ENCODE data around the gene SLC15A1. TPM values are rescaled to one million over a fixed set of nuclear protein-coding genes. Genes with fewer than 3 reads are reported as not detected.
A peak's percentile ranks its signal among the peaks of the same experiment; 100 is the strongest.

The SLC15A1 gene
- total RNA-seq, 2 experiments from 2014 or later = not detected

GRCh38 chr13:98773921-98774320 is 21.4 kb upstream of the SLC15A1 start:
- Histone ChIP-seq H3K9me2 (ENCODE audit: insufficient read depth, low read length) (no peaks in the 10 kb centered on the region), H3K4me1 (ENCODE audit: insufficient read depth, low read length, poor library complexity, severe bottlenecking) (no peaks in the 10 kb centered on the region), H2AFZ (ENCODE audit: low read length) (no peak overlapping the region), H3K4me2 (ENCODE audit: low read length) (no peak overlapping the region), H4K20me1 (ENCODE audit: insufficient read depth, low read length) (no peaks in the 10 kb centered on the region), H3K4me3 (ENCODE audit: low read depth, low read length, poor library complexity, severe bottlenecking) (no peak overlapping the region), H3K9me3 (ENCODE audit: low read length) (no peaks in the 10 kb centered on the region), H3K79me2 (ENCODE audit: insufficient read depth, low read depth, low read length) (no peaks in the 10 kb centered on the region), H3K27ac (ENCODE audit: low read depth, low read length, poor library complexity, severe bottlenecking) (no peak overlapping the region), H3K36me3 (ENCODE audit: insufficient read depth, low read length) (no peaks in the 10 kb centered on the region)
- intact Hi-C loops (cut with micrococcal nuclease; ENCODE audit: unreplicated experiment) = no loop called here
- TF ChIP-seq, protein P1, sequence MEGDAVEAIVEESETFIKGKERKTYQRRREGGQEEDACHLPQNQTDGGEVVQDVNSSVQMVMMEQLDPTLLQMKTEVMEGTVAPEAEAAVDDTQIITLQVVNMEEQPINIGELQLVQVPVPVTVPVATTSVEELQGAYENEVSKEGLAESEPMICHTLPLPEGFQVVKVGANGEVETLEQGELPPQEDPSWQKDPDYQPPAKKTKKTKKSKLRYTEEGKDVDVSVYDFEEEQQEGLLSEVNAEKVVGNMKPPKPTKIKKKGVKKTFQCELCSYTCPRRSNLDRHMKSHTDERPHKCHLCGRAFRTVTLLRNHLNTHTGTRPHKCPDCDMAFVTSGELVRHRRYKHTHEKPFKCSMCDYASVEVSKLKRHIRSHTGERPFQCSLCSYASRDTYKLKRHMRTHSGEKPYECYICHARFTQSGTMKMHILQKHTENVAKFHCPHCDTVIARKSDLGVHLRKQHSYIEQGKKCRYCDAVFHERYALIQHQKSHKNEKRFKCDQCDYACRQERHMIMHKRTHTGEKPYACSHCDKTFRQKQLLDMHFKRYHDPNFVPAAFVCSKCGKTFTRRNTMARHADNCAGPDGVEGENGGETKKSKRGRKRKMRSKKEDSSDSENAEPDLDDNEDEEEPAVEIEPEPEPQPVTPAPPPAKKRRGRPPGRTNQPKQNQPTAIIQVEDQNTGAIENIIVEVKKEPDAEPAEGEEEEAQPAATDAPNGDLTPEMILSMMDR (conservative IDR thresholded peaks at IDR 0.05; ENCODE audit: low read length) = no peak
- TF ChIP-seq EZH2phosphoT487 (IDR thresholded peaks at IDR 0.05; ENCODE audit: borderline replicate concordance, low read depth, low read length) = no peak
- ChIA-PET POLR2A (no interaction called here), CTCF (ENCODE audit: unreplicated experiment) (no interaction called here)
- no TSS peak for BruUV-seq (replicated peaks)
- no peak for DNase-seq (ENCODE audit: low spot score)

- POLR2A ChIA-PET = no interaction called here
- peak; percentile 8 for DNase-seq (ENCODE audit: low spot score)
- BruUV-seq (replicated peaks) = no TSS peak
Measured at GRCh38 chr13:98772794-98773452, 20.5 kb upstream of the SLC15A1 start.

More at GRCh38 chr13:98772794-98773452, 20.5 kb upstream of the SLC15A1 start:
- H3K4me2 ChIP-seq (ENCODE audit: low read length) = no peak overlapping the region
- intact Hi-C loops (cut with micrococcal nuclease; ENCODE audit: unreplicated experiment) = no loop called here
- TF ChIP-seq, protein P1 (conservative IDR thresholded peaks at IDR 0.05; ENCODE audit: low read length) = peak; percentile 56
- no peak for TF ChIP-seq EZH2phosphoT487 (IDR thresholded peaks at IDR 0.05; ENCODE audit: borderline replicate concordance, low read depth, low read length)
- CTCF ChIA-PET (ENCODE audit: unreplicated experiment) = no interaction called here
- H3K79me2 ChIP-seq (ENCODE audit: insufficient read depth, low read depth, low read length) = no peaks in the 10 kb centered on the region
- H3K9me2 ChIP-seq (ENCODE audit: insufficient read depth, low read length) = no peaks in the 10 kb centered on the region
- H4K20me1 ChIP-seq (ENCODE audit: insufficient read depth, low read length) = no peaks in the 10 kb centered on the region
- no peak overlapping the region for H3K4me3 ChIP-seq (ENCODE audit: low read depth, low read length, poor library complexity, severe bottlenecking)
- H2AFZ ChIP-seq (ENCODE audit: low read length) = no peak overlapping the region
- H3K27ac ChIP-seq (ENCODE audit: low read depth, low read length, poor library complexity, severe bottlenecking) = no peak overlapping the region
- H3K9me3 ChIP-seq (ENCODE audit: low read length) = no peaks in the 10 kb centered on the region
- H3K36me3 ChIP-seq (ENCODE audit: insufficient read depth, low read length) = no peaks in the 10 kb centered on the region
- H3K4me1 ChIP-seq (ENCODE audit: insufficient read depth, low read length, poor library complexity, severe bottlenecking) = no peaks in the 10 kb centered on the region

All from OCI-LY7 (cell line).